CD4-positive, alpha-beta memory T cell (primary cell): ENCODE data around the gene EIF4G1. TPM values are rescaled to one million over a fixed set of nuclear protein-coding genes. Genes with fewer than 3 reads are reported as not detected.
A peak's percentile ranks its signal among the peaks of the same experiment; 100 is the strongest.

Source experiments
- CTCF ChIA-PET: fragments of 350-600 bp; sonication (Branson Sonifier 250); formaldehyde crosslinking; loops from one replicate; lab custom pipeline; 2021; ENCODE audit warnings: inconsistent platforms; ENCODE audit not compliant: partially characterized antibody; lab: Charles Lee
- POLR2A ChIA-PET: fragments of 350-600 bp; sonication (Branson Sonifier 250); formaldehyde crosslinking; loops from one replicate; lab custom pipeline; 2021; ENCODE audit not compliant: partially characterized antibody; lab: Charles Lee
- DNase-seq, 5 donors: peaks; one replicate each; pipeline versions ENCODE4 v3.0.0 to v3.0.0-alpha.2; 2020 to 2022; ENCODE audit warnings: mixed read lengths in 1 of 5
- H3K27ac ChIP-seq: one replicate; pipeline ENCODE4 v1.7.0; 2013; ENCODE audit warnings: low read depth, low read length
- H3K27me3 ChIP-seq: 2 replicates; pipeline ENCODE4 v1.7.0; 2013; ENCODE audit warnings: mild to moderate bottlenecking, low read length, moderate library complexity; ENCODE audit not compliant: insufficient read depth
- H3K36me3 ChIP-seq: 2 replicates; pipeline ENCODE4 v1.7.0; 2013; ENCODE audit warnings: mild to moderate bottlenecking, low read length, moderate library complexity; ENCODE audit not compliant: insufficient read depth
- H3K4me1 ChIP-seq: 2 replicates; pipeline ENCODE4 v1.7.0; 2013; ENCODE audit warnings: mild to moderate bottlenecking, low read length, moderate library complexity; ENCODE audit not compliant: insufficient read depth
- H3K4me3 ChIP-seq, 2 donors: one replicate each; pipeline ENCODE4 v1.7.0; 2013; ENCODE audit warnings: low read length in 2 of 2, mild to moderate bottlenecking in 1 of 2
- H3K9me3 ChIP-seq, 2 donors: one replicate each; pipeline ENCODE4 v1.7.0; 2013; ENCODE audit warnings: low read length in 2 of 2, control low read depth in 1 of 2; ENCODE audit not compliant: control insufficient read depth in 1 of 2
- H3K27ac Mint-ChIP-seq, 7 donors: one replicate each; pipeline ENCODE4 v1.8.0; 2020 to 2021; ENCODE audit warnings: mixed read lengths in 7 of 7, mild to moderate bottlenecking in 6 of 7, inconsistent platforms in 3 of 7, moderate library complexity in 3 of 7
- H3K27me3 Mint-ChIP-seq, 2 donors: one replicate each; pipeline ENCODE4 v1.8.0; 2020 to 2021; ENCODE audit warnings: mixed read lengths in 2 of 2
- H3K36me3 Mint-ChIP-seq, 2 donors: one replicate each; pipeline ENCODE4 v1.8.0; 2020 to 2021; ENCODE audit warnings: mixed read lengths in 2 of 2, inconsistent platforms in 1 of 2, mild to moderate bottlenecking in 1 of 2
- H3K4me1 Mint-ChIP-seq, 4 donors: one replicate each; pipeline ENCODE4 v1.8.0; 2020 to 2021; ENCODE audit warnings: mixed read lengths in 4 of 4, mild to moderate bottlenecking in 1 of 4
- H3K4me3 Mint-ChIP-seq, 8 donors: one replicate each; pipeline ENCODE4 v1.8.0; 2020 to 2021; ENCODE audit warnings: mixed read lengths in 8 of 8, mild to moderate bottlenecking in 7 of 8, moderate library complexity in 6 of 8, inconsistent platforms in 3 of 8
- H3K9me3 Mint-ChIP-seq, 8 donors: one replicate each; pipeline ENCODE4 v1.8.0; 2020 to 2021; ENCODE audit warnings: mixed read lengths in 8 of 8, mild to moderate bottlenecking in 5 of 8, inconsistent platforms in 3 of 8, moderate library complexity in 1 of 8
- intact Hi-C: fragments of 100-400 bp; cut with micrococcal nuclease; formaldehyde crosslinking; loops from one replicate; pipeline ENCODE4 v1.15.1; 2023
- polyA plus RNA-seq, 2 donors: library from polyadenylated mRNA; unstranded; fragments of 300-500 nt; fragmentation: Illumina TruSeq; gene quantifications; one replicate each; pipeline ENCODE4 v1.2.3, GENCODE V29; 2021
- total RNA-seq, 2 experiments: library from RNA; stranded (reverse); gene quantifications; one replicate each; pipeline ENCODE4 v1.2.3, GENCODE V29; 2021

EIF4G1 gene
- total and polyA plus RNA-seq, 4 experiments from 2014 or later = 3.6 to 246 (median 144) TPM

DNA sequence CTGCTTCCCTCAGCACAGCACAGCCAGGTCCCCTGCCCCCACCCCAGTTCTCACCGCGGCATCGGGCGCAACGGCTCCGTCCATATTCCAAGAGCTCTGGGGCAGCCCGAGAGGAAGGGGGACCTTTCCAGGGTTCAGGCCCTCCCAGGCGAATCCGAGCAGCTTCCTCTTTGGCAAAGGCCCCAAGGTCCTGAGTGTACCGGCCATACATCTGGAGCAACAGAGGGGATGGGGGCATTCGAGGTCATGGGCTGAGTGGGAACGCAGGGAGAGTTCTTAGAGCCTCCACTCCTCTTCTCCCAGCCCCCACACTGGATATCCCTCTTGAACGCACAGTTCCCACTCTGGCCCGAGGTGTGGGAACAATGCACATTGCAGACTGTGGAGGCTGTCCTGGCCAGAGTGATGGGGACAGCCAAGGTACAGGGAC lies 44.5 kb downstream of the EIF4G1 start:
- no peaks in the 10 kb centered on the region for H3K36me3 ChIP-seq
- DNase-seq = no peak
- Mint-ChIP-seq H3K4me3 (peak overlapping the region in 1 of 8 donors; percentile 35), H3K27ac (peak overlapping the region in 1 of 7 donors; percentile 47), H3K4me1 (peaks cover 3 to 26% (median 13%) of the 10 kb centered on the region in 4 donors), H3K36me3 (peaks cover 3 to 9% of the 10 kb centered on the region in 2 donors), H3K9me3 (peaks cover 0 to 2% (median 0%) of the 10 kb centered on the region in 8 donors), H3K27me3 (no peaks in the 10 kb centered on the region)
- no peak overlapping the region for H3K27ac ChIP-seq
- no peak overlapping the region for H3K4me3 ChIP-seq
- CTCF ChIA-PET = interaction anchor here (1.0 to 5.6 kb wide), 3 partner anchors 9 to 157 kb away, joined by 3 to 29 read pairs (median 3); no protein-coding TSS in a partner anchor
- no peaks in the 10 kb centered on the region for H3K27me3 ChIP-seq
- H3K9me3 ChIP-seq = no peaks in the 10 kb centered on the region
- POLR2A ChIA-PET = no interaction called here
- H3K4me1 ChIP-seq = peaks cover 21% of the 10 kb centered on the region
- intact Hi-C loops = no loop called here

DNA sequence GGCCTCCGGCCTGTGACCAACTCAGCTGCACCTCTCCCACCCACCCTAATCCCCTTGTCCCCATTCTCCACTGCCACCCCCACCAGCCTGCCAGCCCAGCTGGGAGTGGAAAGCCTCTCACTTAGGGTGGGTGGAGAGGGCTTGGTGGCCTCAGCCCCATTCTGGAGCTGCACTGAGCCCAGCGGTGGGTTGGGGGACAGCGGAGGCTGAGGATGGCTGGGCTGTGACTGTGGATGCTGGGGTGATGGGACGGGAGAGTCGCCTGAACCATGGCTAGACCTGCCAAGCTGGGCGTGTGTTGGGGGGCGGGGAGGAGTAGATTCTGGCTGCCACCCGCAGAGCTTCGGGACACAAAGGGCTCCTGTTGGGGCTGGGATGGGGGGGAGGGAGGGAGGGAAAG lies 45.2 kb downstream of the EIF4G1 start:
- intact Hi-C loops = loop anchor here (5.0 kb wide), 3 partner anchors 58 to 453 kb away; partner anchors contain the start of genes ABCF3 and VPS8

DNA sequence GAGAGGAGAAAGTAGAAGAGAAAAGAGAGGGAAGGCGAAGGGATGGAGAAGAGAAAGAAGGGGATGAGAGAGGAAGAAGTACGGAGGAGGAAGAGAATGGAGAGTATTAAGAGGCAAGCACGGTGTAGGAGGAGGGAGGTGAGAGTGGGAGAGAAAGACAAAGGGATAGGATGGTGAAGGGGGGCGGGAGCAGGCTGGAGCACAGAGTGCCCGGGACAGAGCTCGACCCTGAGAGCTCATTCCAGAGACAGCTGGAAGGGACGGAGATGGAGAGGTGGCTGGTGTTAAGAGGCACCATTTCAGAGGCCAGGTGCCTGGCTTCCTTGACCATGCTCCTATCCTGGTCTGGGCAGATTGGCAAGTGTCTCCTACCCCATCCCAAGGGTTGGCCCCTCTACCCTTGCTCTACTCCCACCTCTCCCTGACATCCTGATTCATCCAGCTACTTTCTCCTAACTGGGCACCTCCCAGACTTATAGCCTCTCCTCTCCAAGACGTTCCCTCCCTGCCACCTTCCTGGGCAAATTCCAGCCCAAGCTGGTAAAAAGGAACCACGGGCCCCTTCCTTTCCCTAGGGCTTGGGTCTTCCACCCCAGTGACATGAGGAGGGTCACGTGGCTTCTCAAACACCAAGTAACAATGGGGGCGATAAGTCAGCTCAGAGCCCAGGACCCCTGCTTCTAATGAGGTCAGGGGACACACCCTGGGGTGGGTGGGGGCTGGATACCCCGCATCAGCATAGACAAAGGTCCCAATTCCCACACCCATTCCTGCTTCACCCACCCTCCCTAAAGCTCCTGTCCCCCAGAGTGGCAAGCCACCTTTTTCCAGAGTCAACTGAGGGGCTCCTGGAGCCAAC lies 45.9 kb downstream of the EIF4G1 start:
- Mint-ChIP-seq H3K9me3 (peaks cover 0 to 2% (median 0%) of the 10 kb centered on the region in 8 donors), H3K27ac (peak overlapping the region in 6 of 7 donors; percentile 25 to 78 (median 50)), H3K36me3 (peaks cover 6 to 17% of the 10 kb centered on the region in 2 donors), H3K4me3 (peak overlapping the region; percentile 78 to 86 (median 84)), H3K4me1 (peaks cover 11 to 39% (median 22%) of the 10 kb centered on the region in 4 donors), H3K27me3 (no peaks in the 10 kb centered on the region)
- Histone ChIP-seq H3K9me3 (no peaks in the 10 kb centered on the region), H3K36me3 (no peaks in the 10 kb centered on the region), H3K27me3 (no peaks in the 10 kb centered on the region), H3K4me1 (peaks cover 22% of the 10 kb centered on the region), H3K4me3 (no peak overlapping the region), H3K27ac (no peak overlapping the region)
- ChIA-PET POLR2A (interaction anchor here (0.9 kb wide), 1 partner anchor 9 kb away, joined by 4 read pairs; no protein-coding TSS in a partner anchor), CTCF (interaction anchor here (0.9 to 5.6 kb wide), 4 partner anchors 8 to 181 kb away, joined by 3 to 29 read pairs (median 3); no protein-coding TSS in a partner anchor)
- intact Hi-C loops = loop anchor here (5.0 kb wide), 3 partner anchors 57 to 452 kb away; partner anchors contain the start of genes ABCF3 and VPS8
- DNase-seq = no peak

More for the DNA sequence above, 45.2 kb downstream of the EIF4G1 start:
- Mint-ChIP-seq H3K36me3 (peaks cover 3 to 11% of the 10 kb centered on the region in 2 donors), H3K27me3 (no peaks in the 10 kb centered on the region), H3K9me3 (peaks cover 0 to 2% (median 0%) of the 10 kb centered on the region in 8 donors), H3K4me1 (peaks cover 7 to 32% (median 16%) of the 10 kb centered on the region in 4 donors), H3K27ac (peak overlapping the region in 2 of 7 donors; percentile 35 to 78), H3K4me3 (peak overlapping the region in 3 of 8 donors; percentile 69 to 86 (median 80))
- Histone ChIP-seq H3K27ac (no peak overlapping the region), H3K27me3 (no peaks in the 10 kb centered on the region), H3K36me3 (no peaks in the 10 kb centered on the region), H3K4me1 (peaks cover 21% of the 10 kb centered on the region), H3K9me3 (no peaks in the 10 kb centered on the region), H3K4me3 (no peak overlapping the region)
- POLR2A ChIA-PET = no interaction called here
- DNase-seq = no peak
- CTCF ChIA-PET = interaction anchor here (1.0 to 5.6 kb wide), 3 partner anchors 9 to 156 kb away, joined by 3 to 29 read pairs (median 3); no protein-coding TSS in a partner anchor

DNA sequence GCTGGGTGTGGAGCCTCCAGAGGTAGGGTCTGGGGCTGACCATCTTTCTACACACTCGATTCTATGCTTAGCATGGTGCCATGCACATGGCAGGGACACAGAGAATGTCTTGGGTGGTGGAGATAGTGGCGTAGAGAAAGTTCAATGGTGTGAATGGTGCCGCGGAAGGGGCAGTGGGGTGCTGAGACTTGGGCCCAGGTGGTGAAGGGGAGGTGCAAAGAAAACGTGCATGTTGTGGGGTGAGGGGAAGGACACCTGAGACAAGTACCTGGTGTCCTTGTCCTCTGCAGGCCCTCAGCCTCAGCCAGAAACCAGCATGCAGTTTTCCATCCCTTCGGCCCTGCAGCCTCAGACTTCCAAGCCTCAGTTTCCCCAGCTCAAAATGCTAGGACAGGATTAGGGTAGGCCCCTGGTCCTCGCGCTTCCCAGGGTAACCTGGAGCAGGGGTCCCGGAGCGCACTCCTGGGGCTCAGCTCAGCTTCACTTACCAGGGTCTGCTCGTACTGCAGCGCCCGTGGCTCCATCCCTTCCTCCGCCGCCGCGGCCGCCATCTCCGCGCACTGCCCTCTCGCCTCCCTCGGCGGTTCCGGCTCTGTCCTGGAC lies 46.6 kb downstream of the EIF4G1 start:
- DNase-seq = no peak
- intact Hi-C loops = loop anchor here (5.0 kb wide), 3 partner anchors 56 to 451 kb away; partner anchors contain the start of genes ABCF3 and VPS8
- Mint-ChIP-seq H3K36me3 (peaks cover 6 to 20% of the 10 kb centered on the region in 2 donors), H3K27ac (peak overlapping the region in 6 of 7 donors; percentile 35 to 85 (median 66)), H3K4me1 (peaks cover 13 to 39% (median 23%) of the 10 kb centered on the region in 4 donors), H3K4me3 (peak overlapping the region; percentile 78 to 86 (median 84)), H3K27me3 (no peaks in the 10 kb centered on the region), H3K9me3 (peaks cover 0 to 2% (median 0%) of the 10 kb centered on the region in 8 donors)
- peaks cover 2% of the 10 kb centered on the region for H3K36me3 ChIP-seq
- peak overlapping the region; percentile 41 for H3K27ac ChIP-seq
- no peaks in the 10 kb centered on the region for H3K9me3 ChIP-seq
- H3K27me3 ChIP-seq = no peaks in the 10 kb centered on the region
- ChIA-PET CTCF (interaction anchor here (0.9 to 5.6 kb wide), 7 partner anchors 8 to 181 kb away, joined by 3 to 29 read pairs (median 4); partner anchors contain the start of gene EEF1AKMT4), POLR2A (interaction anchor here (0.9 to 2.3 kb wide), 6 partner anchors 8 to 226 kb away, joined by 3 to 10 read pairs (median 6); partner anchors contain the start of genes AP2M1, EIF2B5 and FAM131A)
- H3K4me1 ChIP-seq = peaks cover 22% of the 10 kb centered on the region
- peak overlapping the region; percentile 36 to 50 for H3K4me3 ChIP-seq

DNA sequence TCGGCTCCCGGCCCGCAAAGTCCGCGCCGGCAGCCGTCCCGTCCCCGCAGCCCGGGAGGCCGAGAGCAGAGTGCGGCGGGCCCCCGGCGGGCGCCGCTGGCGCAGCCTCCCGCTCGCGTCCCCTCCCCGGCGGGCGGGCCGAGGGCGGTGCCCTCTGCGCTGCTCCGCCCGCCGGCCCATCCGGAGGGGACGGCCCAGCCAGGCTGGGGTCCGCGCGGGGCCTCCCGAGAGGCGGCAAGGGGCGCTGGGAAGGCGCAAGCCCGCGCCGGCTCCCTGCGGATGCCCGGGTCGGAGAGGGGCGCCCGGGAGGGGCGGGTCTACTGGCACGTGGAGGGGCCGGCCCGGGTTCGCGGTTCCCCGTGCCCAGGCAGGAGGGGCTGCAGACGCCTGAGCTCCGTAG lies 47.1 kb downstream of the EIF4G1 start, which contains the start of the genes CLCN2 and POLR2H:
Gene CLCN2, minus strand, starts transcription at position 74 of the 400 bp plus-strand sequence. CDS start 126 bp downstream, outside the sequence.
Gene POLR2H, plus strand, starts transcription at position 179 of the 400 bp plus-strand sequence. CDS start 1,783 bp downstream, outside the sequence.
- Mint-ChIP-seq H3K36me3 (peaks cover 6 to 23% of the 10 kb centered on the region in 2 donors), H3K4me1 (peaks cover 14 to 39% (median 24%) of the 10 kb centered on the region in 4 donors), H3K9me3 (peaks cover 0 to 2% (median 0%) of the 10 kb centered on the region in 8 donors), H3K27me3 (no peaks in the 10 kb centered on the region), H3K4me3 (peak within 1 kb of the TSS; percentile 90 to 99 (median 96)), H3K27ac (peak within 1 kb of the TSS; percentile 77 to 99 (median 94))
- Histone ChIP-seq H3K4me1 (peaks cover 22% of the 10 kb centered on the region), H3K27me3 (no peaks in the 10 kb centered on the region), H3K9me3 (no peaks in the 10 kb centered on the region), H3K27ac (peak within 1 kb of the TSS; percentile 75), H3K4me3 (peak within 1 kb of the TSS; percentile 81 to 92), H3K36me3 (peaks cover 4% of the 10 kb centered on the region)
- CTCF ChIA-PET = interaction anchor here (1.2 to 5.6 kb wide), 6 partner anchors 9 to 200 kb away, joined by 3 to 29 read pairs (median 4); partner anchors contain the start of genes EEF1AKMT4 and EPHB3
- intact Hi-C loops = loop anchor here (5.0 kb wide), 3 partner anchors 56 to 451 kb away; partner anchors contain the start of genes ABCF3 and VPS8
- POLR2A ChIA-PET = interaction anchor here (0.5 to 2.3 kb wide), 13 partner anchors 13 to 226 kb away, joined by 3 to 10 read pairs (median 4); partner anchors contain the start of genes ABCF3, AP2M1, EEF1AKMT4 and EIF2B5
- DNase-seq = peak in 3 of 5 donors; percentile 36 to 55 (median 43)
